ENCODE measurements around the gene GRM8.

DNA sequence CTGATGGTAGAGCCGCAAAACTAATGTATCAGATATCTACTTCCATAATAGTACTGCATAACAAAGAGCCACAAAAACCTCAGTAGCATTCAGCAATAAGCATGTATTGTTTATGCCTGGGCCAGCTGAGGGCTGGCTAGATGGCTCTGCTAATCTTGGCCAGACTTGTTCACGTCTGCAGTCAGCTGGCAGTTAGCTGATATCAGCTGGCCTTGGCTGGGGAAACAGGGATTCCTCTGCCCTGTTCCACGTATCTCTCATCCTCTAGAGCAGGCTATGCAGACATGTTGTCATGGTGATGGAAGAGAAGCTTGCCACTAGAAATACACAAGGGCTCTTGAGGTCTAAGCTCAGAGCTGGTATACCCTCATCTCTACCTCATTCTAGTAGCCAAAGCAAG is 62.9 kb downstream of the GRM8 start:
- TF ChIP-seq, protein P1, sequence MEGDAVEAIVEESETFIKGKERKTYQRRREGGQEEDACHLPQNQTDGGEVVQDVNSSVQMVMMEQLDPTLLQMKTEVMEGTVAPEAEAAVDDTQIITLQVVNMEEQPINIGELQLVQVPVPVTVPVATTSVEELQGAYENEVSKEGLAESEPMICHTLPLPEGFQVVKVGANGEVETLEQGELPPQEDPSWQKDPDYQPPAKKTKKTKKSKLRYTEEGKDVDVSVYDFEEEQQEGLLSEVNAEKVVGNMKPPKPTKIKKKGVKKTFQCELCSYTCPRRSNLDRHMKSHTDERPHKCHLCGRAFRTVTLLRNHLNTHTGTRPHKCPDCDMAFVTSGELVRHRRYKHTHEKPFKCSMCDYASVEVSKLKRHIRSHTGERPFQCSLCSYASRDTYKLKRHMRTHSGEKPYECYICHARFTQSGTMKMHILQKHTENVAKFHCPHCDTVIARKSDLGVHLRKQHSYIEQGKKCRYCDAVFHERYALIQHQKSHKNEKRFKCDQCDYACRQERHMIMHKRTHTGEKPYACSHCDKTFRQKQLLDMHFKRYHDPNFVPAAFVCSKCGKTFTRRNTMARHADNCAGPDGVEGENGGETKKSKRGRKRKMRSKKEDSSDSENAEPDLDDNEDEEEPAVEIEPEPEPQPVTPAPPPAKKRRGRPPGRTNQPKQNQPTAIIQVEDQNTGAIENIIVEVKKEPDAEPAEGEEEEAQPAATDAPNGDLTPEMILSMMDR (IDR thresholded peaks at IDR 0.05): no peak
- TF ChIP-seq TCF7L2 (IDR thresholded peaks at IDR 0.05; ENCODE audit: low read depth, low read length) (no peak), POLR2AphosphoS5 (IDR thresholded peaks at IDR 0.05; ENCODE audit: low read depth, low read length) (no peak), SIN3A (IDR thresholded peaks at IDR 0.05; ENCODE audit: borderline replicate concordance, insufficient read depth, low read depth, low read length) (no peak)
